ENCODE results near the gene ZNF646.

ZNF646 gene

GRCh38 chr16:31073970-31074813 is at the start of gene ZNF646, which contains the start of gene ZNF668:
ZNF646 (plus strand) TSS chr16:31074422; CDS start chr16:31076325, 1,903 bp downstream.
ZNF668 (minus strand) TSS chr16:31074240; CDS start chr16:31064459, 9,781 bp downstream.
- peak; percentile 99 for DNase-seq

GRCh38 chr16:31025339-31025738 is 48.9 kb upstream of the ZNF646 start:
- no peak for DNase-seq

- no peak for DNase-seq
Observed at GRCh38 chr16:31029272-31029671, 45.0 kb upstream of the ZNF646 start.

- DNase-seq = no peak
Observed at GRCh38 chr16:31031276-31031675, 42.9 kb upstream of the ZNF646 start.

GRCh38 chr16:31032736-31033708 is 41.2 kb upstream of the ZNF646 start, which contains the start of gene STX4:
STX4 (plus strand) TSS chr16:31033558; CDS start chr16:31033806, 248 bp downstream.
- DNase-seq = peak; percentile 96

- DNase-seq = peak; percentile 70
Observed at GRCh38 chr16:31033709-31034492, 40.3 kb upstream of the ZNF646 start.

GRCh38 chr16:31036691-31037090 is 37.5 kb upstream of the ZNF646 start:
- no peak for DNase-seq

GRCh38 chr16:31038993-31039392 is 35.2 kb upstream of the ZNF646 start:
- no peak for DNase-seq

- no peak for DNase-seq
Observed at GRCh38 chr16:31042866-31043265, 31.4 kb upstream of the ZNF646 start.

GRCh38 chr16:31043352-31043751 is 30.9 kb upstream of the ZNF646 start:
- DNase-seq = no peak

- no peak for DNase-seq
Observed at GRCh38 chr16:31043898-31044481, 30.2 kb upstream of the ZNF646 start.

GRCh38 chr16:31050280-31051030 is 23.8 kb upstream of the ZNF646 start:
- peak; percentile 35 for DNase-seq

GRCh38 chr16:31052114-31052513 is 22.1 kb upstream of the ZNF646 start:
- no peak for DNase-seq

- DNase-seq = no peak
Observed at GRCh38 chr16:31055613-31056012, 18.6 kb upstream of the ZNF646 start.

- no peak for DNase-seq
Observed at GRCh38 chr16:31061126-31061812, 13.0 kb upstream of the ZNF646 start.

GRCh38 chr16:31061813-31062440 is 12.3 kb upstream of the ZNF646 start:
- no peak for DNase-seq

- DNase-seq = no peak
Observed at GRCh38 chr16:31063495-31063842, 10.8 kb upstream of the ZNF646 start.

GRCh38 chr16:31063843-31064611 is 10.2 kb upstream of the ZNF646 start:
- DNase-seq = no peak

- DNase-seq = no peak
Observed at GRCh38 chr16:31064882-31065461, 9.2 kb upstream of the ZNF646 start.
